Inflammatory macrophage (primary cell): ENCODE measurements around the gene NIPAL3.

Experiments
- DNase-seq, 2 donors: peaks; one replicate each; pipeline ENCODE4 v3.0.0-alpha.2; 2020 to 2022
- total RNA-seq, 18 experiments: gene quantifications; one replicate each; lab custom pipeline; 2026; ENCODE audit warnings: mixed read lengths in 6 of 18, inconsistent platforms in 2 of 18; lab: John Stamatoyannopoulos, UW

The NIPAL3 gene
- 8.5 to 44.5 (median 24.4) reads per million in 18 experiments for total RNA-seq

- DNase-seq: peak; percentile 97 to 99
Measured at GRCh38 chr1:24415334-24415909, at the start of gene NIPAL3. NIPAL3 (plus strand) TSS chr1:24415802; CDS start chr1:24419548, 3,746 bp downstream.

- DNase-seq: no peak
Measured at GRCh38 chr1:24366707-24367106, 48.9 kb upstream of the NIPAL3 start.

- DNase-seq: no peak
Measured at GRCh38 chr1:24369199-24369598, 46.4 kb upstream of the NIPAL3 start.

- DNase-seq: no peak
Measured at GRCh38 chr1:24369801-24370200, 45.8 kb upstream of the NIPAL3 start.

GRCh38 chr1:24373044-24373443 is 42.6 kb upstream of the NIPAL3 start:
- peak in 1 of 2 donors; percentile 22 for DNase-seq

- no peak for DNase-seq
Measured at GRCh38 chr1:24373710-24374109, 41.9 kb upstream of the NIPAL3 start.

GRCh38 chr1:24374891-24375786 is 40.5 kb upstream of the NIPAL3 start:
- DNase-seq: no peak

- DNase-seq: no peak
Measured at GRCh38 chr1:24379733-24380315, 35.8 kb upstream of the NIPAL3 start.

GRCh38 chr1:24380508-24380907 is 35.1 kb upstream of the NIPAL3 start:
- DNase-seq: no peak

GRCh38 chr1:24381256-24381655 is 34.3 kb upstream of the NIPAL3 start:
- no peak for DNase-seq

- DNase-seq: no peak
Measured at GRCh38 chr1:24382165-24382577, 33.4 kb upstream of the NIPAL3 start.

GRCh38 chr1:24383381-24383940 is 32.1 kb upstream of the NIPAL3 start:
- DNase-seq: no peak

GRCh38 chr1:24384251-24385090 is 31.1 kb upstream of the NIPAL3 start:
- peak; percentile 80 to 87 for DNase-seq

GRCh38 chr1:24385160-24385940 is 30.3 kb upstream of the NIPAL3 start:
- no peak for DNase-seq

GRCh38 chr1:24386241-24386640 is 29.4 kb upstream of the NIPAL3 start:
- no peak for DNase-seq

GRCh38 chr1:24386931-24387330 is 28.7 kb upstream of the NIPAL3 start:
- no peak for DNase-seq

GRCh38 chr1:24387636-24388175 is 27.9 kb upstream of the NIPAL3 start:
- no peak for DNase-seq

GRCh38 chr1:24388331-24388885 is 27.2 kb upstream of the NIPAL3 start:
- no peak for DNase-seq

- no peak for DNase-seq
Measured at GRCh38 chr1:24389231-24389678, 26.3 kb upstream of the NIPAL3 start.

GRCh38 chr1:24390924-24391782 is 24.4 kb upstream of the NIPAL3 start:
- DNase-seq: peak; percentile 77 to 80
